Epithelial cell of alveolus of lung (primary cell): ENCODE measurements around the gene REEP5. TPM values are rescaled to one million over a fixed set of nuclear protein-coding genes. Genes with fewer than 3 reads are reported as not detected.

Experiments used
- total RNA-seq: library from RNA; depleted of rRNA; stranded (reverse); fragments of >200 nt; gene quantifications from 2 replicates; pipeline ENCODE4 v1.2.1, GENCODE V29; 2015

Gene REEP5
- total RNA-seq, result 32.0 and 45.9 TPM in 2 replicates

DNA sequence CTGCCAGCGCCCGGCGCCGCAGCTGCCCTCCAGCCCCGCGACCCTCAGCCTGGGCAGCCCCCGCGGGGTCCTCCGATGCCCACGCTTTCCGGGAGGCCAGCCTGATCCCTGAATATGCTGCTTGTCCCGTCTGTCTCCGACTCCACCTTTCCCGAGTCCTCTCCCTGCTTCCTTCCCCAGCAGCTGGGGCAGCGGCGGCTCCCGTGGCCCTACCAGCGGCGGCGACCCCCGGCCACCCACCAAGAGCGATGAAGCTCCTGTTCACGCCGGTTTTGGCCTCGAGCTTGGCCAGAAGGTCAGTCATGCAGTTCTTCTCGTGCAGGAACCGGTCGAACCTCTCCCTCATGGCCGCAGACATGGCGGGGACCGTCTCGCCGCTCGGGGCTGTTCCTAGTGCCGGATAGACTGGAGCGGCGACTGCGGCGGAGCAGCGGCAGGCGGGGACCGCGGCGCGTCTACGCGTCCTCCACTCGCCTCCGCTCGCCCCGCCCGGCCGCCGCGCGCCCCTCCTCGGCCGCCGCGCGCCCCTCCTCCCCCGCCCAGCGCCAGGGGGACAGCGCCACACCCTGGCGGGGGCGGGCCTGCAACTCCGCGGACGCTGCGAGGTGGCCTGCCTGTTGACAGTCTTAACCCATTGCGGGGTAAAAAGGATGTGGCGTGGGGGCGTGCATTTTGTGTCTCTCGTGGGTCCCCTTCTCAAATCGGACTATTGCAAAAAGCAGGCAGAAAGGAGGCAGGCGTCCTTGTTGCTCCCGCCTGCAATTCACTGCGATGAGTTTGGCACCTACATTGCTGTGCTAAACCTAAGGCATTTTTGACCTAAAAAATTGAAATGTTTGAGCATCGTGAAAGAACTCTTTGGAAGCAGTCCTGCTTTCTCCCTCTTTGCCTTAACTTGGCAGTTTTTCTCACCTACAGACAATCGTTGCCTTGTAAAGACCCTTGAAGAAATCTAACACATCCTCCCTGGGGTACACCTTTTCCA lies at the start of gene REEP5:
TSS of gene REEP5 (minus strand) at position 395 of the 985 bp plus-strand sequence. CDS start at position 358, 37 bp downstream.

DNA sequence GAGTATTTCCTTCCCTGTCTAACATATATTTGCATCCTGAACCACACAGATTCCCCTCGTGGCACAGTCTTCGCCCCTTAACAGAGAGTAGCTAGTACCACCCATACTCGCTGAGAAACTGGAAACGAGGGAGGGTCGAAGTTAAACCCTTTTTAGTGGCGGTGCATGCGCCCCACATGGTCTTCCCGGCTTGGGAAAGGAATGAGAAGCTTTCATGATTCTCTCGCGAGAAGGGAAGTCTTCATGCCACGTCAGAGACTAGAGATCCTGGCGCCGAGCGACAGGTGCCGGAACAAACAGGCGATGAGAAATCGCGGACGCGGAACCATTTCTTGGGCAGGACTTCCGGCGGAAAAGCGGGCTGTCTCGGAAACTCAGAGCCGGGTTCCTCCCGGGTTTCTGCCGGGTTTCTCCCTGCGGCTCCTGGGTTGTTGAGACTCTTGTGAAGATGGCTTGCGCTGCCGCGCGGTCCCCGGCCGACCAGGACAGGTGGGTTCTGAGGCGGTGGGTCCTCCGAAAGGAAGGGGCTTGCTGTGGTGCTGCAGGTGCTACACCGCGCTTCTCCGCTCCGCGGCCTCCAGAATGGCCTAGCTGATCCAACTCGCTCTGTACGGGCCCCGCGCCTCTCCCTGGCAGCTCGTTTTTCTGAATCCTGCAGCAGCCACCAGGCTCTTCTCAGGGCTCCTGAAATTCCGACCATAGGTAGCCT lies 60.9 kb downstream of the REEP5 start, which contains the start of gene SRP19:
TSS of gene SRP19 (plus strand) at position 359 of the 709 bp plus-strand sequence. CDS start at position 449, 90 bp downstream.

Other genes starting within 250 kb of the REEP5 start
- 19.2 and 22.1 TPM in 2 replicates for gene APC, start 184.3 kb downstream of the REEP5 start, total RNA-seq
- gene SRP19, start 60.9 kb downstream of the REEP5 start, total RNA-seq, result 72.3 and 77.4 TPM in 2 replicates
- gene DCP2, start 54.6 kb upstream of the REEP5 start, total RNA-seq, result 16.9 and 18.8 TPM in 2 replicates